IPS DF 19.7 (cell line): ENCODE results near the gene TTC13.

Source experiments
- DNase-seq: peaks from one replicate; pipeline ENCODE4 v3.0.0-alpha.2; 2013; ENCODE audit warnings: low read depth, low spot score

The TTC13 gene

DNA sequence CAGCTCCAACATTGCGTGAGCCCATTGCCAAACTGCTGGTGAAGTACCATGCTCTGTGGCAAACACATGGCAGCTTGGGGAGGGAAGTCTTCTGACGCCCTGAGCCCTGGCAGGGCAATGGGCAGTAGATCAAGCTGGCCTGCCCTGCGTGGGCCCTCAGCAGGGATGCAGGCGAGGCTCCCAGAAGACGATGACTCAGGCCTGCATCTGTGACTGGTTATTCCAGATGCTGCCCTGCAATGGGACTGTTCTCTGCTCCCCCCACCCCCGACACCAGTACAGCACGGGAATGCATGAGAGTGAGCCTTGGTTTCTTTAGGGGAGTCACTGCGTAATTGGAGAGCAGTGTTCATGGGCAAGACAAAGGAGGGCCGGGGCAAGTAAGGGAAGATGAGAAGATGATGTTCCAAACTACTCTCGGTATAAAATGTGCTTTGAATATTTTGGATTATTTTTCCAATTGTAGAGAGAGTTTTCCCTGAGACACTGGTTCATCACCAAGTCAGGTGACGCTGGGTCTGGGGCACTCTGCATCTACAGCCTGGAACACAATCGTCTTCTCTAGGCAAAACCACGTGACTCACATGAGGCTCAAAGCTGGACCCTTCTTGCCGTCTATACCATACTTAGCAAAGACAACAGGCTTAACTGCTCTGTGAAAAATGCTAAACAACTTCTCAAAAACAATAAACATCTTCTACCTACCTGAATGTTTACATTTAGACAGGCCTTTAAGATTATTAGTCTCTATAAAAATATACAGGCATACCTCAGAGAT lies 101.3 kb downstream of the TTC13 start:
- DNase-seq = no peak

GRCh38 chr1:230876660-230877059 lies 102.0 kb downstream of the TTC13 start:
- no peak for DNase-seq

- DNase-seq = no peak
These were observed 103.3 kb downstream of the TTC13 start for GRCh38 chr1:230875370-230875769.

DNA sequence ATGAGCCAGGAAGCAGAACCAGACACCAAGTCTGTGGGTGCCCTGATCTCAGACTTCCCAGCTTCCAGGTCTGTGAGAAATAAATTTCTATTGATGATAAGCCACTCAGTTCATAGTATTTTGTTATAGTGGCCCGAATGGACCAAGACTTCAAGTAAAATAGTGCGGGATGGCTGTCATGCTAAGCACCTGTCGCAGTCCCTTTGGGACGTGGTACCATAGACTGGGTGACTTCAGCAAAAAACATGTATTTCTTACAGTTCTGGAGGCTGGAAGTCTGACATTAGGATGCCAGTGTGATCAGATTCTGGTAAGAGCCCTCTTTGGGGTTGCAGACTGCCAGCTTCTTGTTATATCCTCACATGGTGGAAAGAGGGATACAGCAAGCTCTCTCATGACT lies 107.7 kb downstream of the TTC13 start:
- no peak for DNase-seq

GRCh38 chr1:230869500-230869899 lies 109.2 kb downstream of the TTC13 start:
- DNase-seq = no peak

DNA sequence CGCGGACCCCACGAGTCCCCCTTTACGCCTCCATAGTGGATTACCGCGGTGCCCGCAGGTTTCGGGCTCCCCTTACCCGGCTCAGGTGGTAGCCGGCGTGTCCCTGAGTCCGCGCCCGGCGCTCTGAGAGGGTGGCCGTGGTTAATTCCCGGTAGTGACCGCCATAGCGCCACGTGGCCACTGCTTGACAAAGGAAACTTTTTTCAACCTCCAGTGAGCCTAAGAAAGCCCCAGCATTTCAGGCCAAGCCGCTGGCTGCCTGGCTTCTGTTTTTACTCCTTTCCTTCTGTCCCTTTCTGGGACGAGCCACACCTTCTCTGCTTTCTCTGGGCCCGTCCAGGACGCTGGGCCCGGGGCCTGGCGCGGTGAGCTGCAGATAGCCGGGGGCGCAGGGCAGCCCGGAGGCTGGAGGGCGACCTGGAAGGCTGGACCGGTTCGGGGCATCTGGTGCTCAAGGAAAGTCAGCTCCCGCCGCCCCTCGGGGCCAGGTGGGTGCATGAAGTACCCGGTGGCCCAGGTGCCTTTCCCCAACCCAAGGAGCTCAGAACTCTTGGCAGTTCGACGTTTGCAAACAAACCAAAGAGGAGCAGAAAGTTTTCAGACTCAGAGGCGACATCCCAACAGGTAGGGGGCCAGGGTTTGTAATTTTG lies 109.8 kb downstream of the TTC13 start:
- DNase-seq = no peak

DNA sequence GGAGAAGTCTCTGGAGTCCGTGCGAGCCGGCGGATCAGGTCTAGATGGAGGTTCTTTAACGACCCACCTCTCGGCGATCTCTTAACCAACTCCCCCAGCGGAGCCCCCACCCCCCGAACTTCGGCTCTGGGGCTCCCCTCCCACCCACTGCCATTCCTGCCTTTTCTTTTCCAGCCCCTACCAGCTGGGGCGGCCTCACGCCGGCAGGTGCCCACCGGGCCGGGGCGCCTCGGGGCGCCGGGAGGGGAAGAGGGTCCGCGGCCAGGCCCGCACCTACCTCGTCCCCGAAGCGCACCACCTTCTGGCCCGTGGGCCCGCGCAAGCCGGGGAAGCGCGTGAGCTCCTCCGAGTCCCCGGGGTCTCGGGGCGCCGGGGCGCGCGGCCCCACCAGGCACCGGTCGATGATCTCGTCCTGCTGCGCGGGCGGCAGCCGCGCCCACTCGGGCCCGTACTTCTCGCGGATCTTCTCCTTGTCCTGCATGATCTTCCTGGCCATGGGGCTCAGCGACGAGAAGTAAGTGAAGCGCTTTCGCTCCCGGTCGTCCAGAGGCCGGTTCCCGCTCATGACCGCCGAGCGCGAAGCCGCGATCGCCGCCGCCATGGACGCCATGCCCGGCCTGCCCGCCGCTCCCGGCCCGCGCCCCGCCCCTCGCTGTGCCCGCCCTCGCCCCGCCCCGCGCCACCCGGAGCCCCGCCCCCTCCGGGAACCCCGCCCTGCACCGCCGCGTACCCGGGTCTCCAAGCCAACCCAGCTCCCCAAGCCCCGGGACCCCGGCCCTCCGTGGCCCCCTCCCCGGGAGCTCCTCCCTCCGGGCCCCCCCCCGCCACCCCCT lies 110.5 kb downstream of the TTC13 start, which contains the start of gene C1orf198:
Gene C1orf198, minus strand, starts transcription at position 619 of the 833 bp plus-strand sequence. Its CDS starts 9 bp downstream, at position 610.
- DNase-seq = no peak

DNA sequence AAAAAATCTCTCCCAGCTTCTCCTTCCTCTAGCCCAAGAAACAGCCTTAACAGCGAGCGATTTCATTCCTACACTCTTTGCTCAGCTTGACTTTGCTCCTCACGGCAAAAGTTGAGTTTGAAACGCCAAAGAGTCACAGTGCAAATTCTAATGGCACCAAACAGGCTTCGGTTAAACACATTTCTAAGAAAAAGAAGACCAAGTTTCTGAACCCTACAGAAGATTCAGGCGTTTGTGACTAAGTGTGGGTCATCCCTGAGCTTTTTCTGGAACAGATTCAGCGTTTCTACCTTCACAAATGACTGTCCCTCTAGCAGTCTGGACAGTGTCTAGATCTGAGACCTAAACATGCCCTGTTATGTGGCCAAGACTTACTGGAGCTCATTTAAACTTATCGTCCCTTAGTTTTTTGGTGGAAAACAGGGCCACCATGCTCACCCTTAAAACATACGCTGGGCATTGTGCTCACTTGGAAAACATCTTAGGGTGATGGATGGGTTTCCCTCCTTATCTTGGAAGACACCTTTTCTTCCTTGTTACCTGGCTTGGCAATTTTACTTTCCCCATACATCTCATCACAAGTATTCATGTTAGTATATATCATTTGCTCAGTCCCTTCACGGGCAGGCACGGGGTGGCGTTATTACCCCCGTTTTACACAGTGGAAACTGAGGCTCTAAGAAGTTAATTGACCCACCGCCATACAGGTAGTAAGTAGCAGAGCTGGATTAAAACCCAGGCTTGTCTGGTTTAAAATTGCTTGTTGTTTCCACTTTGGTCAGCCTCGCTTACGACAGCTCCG lies 111.4 kb downstream of the TTC13 start:
- DNase-seq = no peak

- no peak for DNase-seq
These were observed 112.2 kb downstream of the TTC13 start for GRCh38 chr1:230866171-230867070.

DNA sequence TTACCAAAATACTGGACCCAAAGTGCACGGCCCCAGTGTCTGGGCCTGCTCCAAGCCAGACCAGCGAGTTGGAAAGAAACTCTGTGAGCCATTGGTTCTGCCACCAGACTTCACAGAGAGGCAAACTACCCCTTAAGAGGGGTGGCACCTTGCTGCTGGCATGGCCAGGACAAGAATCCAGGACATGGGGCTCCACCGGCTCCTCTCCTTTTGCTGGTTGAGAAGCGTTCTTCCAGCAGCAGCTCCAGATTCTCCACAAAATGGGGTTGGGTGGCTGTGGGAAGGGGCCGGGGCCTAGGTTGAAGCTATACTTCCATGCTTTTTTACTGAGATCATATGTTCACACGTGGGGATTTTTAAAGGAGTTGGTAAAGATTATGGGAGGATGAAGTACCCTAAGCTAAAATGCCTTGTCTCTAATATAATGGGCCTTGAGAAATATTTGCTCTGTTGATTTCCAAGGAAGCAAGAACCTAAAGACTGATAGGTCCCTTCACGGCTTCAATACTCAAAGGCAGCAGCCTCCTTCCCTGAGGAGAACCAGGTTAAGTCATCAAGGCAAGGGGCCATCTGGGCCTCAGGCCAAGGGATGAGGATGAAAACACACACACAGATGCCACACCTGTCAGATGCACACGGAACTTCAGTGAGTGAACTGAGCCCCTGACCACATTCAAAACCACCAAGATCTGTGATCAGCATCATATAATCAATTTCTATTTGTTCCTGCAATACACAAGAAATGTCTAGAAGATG lies 113.4 kb downstream of the TTC13 start:
- DNase-seq = no peak

GRCh38 chr1:230864441-230864840 lies 114.2 kb downstream of the TTC13 start:
- DNase-seq = no peak

- no peak for DNase-seq
These were observed 115.2 kb downstream of the TTC13 start for GRCh38 chr1:230863449-230863848.

DNA sequence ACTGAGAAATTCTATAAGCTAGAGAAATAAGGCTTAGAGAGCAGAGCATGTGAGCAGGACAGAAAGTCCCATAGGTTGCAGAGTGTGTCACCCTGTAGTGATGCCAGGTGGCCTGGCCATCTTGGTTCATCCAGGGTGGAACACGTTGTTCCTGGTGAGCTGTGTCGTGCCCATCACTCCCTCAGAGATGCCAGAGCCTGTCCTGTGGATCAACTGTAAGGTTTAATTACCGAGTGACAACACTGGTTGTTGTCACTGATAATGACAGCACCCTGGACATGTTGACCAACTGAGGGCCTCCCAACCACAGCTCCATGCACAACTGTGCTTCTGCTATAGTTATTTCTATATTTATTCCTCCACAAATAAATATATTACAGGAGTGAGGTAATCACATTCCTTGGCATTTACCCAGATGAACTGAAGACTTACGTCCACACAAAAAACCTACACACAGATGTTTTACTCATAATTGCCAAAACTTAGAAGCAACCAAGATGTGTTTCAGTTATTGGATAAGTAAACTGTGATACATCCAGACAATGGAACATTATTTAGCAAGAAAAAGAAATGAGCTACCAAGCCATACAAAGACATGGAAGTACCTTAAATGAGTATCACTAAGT lies 116.6 kb downstream of the TTC13 start:
- DNase-seq = no peak

- no peak for DNase-seq
These were observed 117.2 kb downstream of the TTC13 start for GRCh38 chr1:230861489-230861888.

GRCh38 chr1:230860617-230861384 lies 117.9 kb downstream of the TTC13 start:
- no peak for DNase-seq

DNA sequence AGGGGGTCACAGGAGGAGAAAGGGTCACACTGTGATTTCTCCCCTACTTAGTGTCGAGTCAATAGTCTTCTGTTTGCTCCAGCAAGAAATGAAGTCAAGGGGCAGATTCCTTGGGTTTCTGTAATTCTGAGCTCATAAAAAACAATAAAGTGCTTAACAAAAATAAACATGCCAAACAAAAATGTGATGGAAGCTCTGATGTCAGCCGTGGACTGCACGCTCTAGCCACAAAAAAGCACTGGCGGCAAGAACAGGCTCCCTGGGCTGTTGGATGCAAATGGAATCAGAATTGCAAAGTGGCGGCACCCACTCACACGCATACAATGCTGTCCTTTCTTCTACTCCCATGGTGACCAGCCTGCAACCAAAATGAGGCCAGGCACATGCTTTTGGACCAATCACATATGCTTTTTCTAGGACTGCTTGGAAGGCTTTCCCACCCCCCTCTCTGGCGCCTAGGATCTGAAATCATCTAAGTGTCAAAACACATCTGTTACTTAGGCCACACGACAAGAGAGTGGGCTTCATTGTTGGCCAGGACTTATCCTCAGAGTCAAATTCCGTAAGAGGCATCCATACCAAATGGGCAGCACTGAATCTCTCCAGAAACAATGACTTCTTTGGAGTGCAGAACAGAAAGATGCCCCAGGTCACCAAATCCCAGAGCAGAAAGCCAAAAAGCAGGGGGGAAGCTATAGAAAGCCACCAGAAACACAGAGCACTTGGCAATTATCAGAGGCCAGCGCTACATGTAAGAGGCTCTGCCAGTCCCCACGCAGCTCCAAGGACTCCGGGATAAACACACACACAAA lies 119.5 kb downstream of the TTC13 start:
- no peak for DNase-seq

GRCh38 chr1:230858236-230858820 lies 120.3 kb downstream of the TTC13 start:
- no peak for DNase-seq
